BJ (cell line): Measurements from ENCODE around the gene PARD3B. TPM values are rescaled to one million over a fixed set of nuclear protein-coding genes. Genes with fewer than 3 reads are reported as not detected.

Source experiments
- CTCF ChIA-PET: fragments of 350-600 bp; formaldehyde crosslinking; extraction: SDS; loops from one replicate; lab custom pipeline; 2021; ENCODE audit warnings: antibody characterized with exemption, inconsistent platforms; lab: Yijun Ruan, JAX
- POLR2A ChIA-PET: fragments of 300-600 bp; sonication (Branson Sonifier 250); formaldehyde crosslinking; extraction: SDS; loops from one replicate; lab custom pipeline; 2021; ENCODE audit warnings: antibody characterized with exemption; lab: Charles Lee
- DNase-seq: peaks from one replicate; pipeline ENCODE4 v3.0.0-alpha.2; 2011; ENCODE audit warnings: low read depth
- H3K27me3 ChIP-seq: 2 replicates; pipeline ENCODE4 v1.6.0; 2011; ENCODE audit warnings: low read length; ENCODE audit not compliant: control insufficient read depth, insufficient read depth
- H3K36me3 ChIP-seq: 2 replicates; pipeline ENCODE4 v1.5.1; 2011; ENCODE audit warnings: low read length; ENCODE audit not compliant: control insufficient read depth, insufficient read depth
- H3K4me3 ChIP-seq: 2 replicates; pipeline ENCODE4 v1.5.1; 2011; ENCODE audit warnings: low read depth, mild to moderate bottlenecking, control low read depth, low read length
- polyA plus RNA-seq: library from polyadenylated mRNA; depleted of rRNA; stranded (reverse); fragments of >200 nt; gene quantifications from 2 replicates; pipeline ENCODE4 v1.2.3, GENCODE V29; 2011
- TF ChIP-seq, protein P1 (sequence below): IDR thresholded peaks from 2 replicates; pipeline ENCODE4 v1.5.1; 2011; ENCODE audit warnings: low read depth, mild to moderate bottlenecking, control low read depth, inconsistent platforms, low read length, moderate library complexity; ENCODE audit not compliant: insufficient read depth

The PARD3B gene
- polyA plus RNA-seq, 1 experiment, result 7.1 TPM

- CTCF ChIA-PET, result interaction anchor here (1.0 kb wide), 1 partner anchor 9 kb away, joined by 3 read pairs; no protein-coding TSS in a partner anchor
- TF ChIP-seq, protein P1, sequence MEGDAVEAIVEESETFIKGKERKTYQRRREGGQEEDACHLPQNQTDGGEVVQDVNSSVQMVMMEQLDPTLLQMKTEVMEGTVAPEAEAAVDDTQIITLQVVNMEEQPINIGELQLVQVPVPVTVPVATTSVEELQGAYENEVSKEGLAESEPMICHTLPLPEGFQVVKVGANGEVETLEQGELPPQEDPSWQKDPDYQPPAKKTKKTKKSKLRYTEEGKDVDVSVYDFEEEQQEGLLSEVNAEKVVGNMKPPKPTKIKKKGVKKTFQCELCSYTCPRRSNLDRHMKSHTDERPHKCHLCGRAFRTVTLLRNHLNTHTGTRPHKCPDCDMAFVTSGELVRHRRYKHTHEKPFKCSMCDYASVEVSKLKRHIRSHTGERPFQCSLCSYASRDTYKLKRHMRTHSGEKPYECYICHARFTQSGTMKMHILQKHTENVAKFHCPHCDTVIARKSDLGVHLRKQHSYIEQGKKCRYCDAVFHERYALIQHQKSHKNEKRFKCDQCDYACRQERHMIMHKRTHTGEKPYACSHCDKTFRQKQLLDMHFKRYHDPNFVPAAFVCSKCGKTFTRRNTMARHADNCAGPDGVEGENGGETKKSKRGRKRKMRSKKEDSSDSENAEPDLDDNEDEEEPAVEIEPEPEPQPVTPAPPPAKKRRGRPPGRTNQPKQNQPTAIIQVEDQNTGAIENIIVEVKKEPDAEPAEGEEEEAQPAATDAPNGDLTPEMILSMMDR, result no peak
- DNase-seq, result no peak
- H3K36me3 ChIP-seq, result no peaks in the 10 kb centered on the region
- no peaks in the 10 kb centered on the region for H3K27me3 ChIP-seq
- H3K4me3 ChIP-seq, result no peak overlapping the region
- POLR2A ChIA-PET, result no interaction called here
Measured at GRCh38 chr2:205390866-205391265, 845.6 kb downstream of the PARD3B start.

GRCh38 chr2:205401511-205401910, 856.2 kb downstream of the PARD3B start:
- ChIA-PET CTCF (interaction anchor here (1.2 kb wide), 1 partner anchor 14 kb away, joined by 3 read pairs; no protein-coding TSS in a partner anchor), POLR2A (no interaction called here)
- no peaks in the 10 kb centered on the region for H3K36me3 ChIP-seq
- DNase-seq, result no peak
- H3K27me3 ChIP-seq, result no peaks in the 10 kb centered on the region
- H3K4me3 ChIP-seq, result no peak overlapping the region
- TF ChIP-seq, protein P1, result no peak

- ChIA-PET POLR2A (no interaction called here), CTCF (interaction anchor here (1.2 kb wide), 1 partner anchor 14 kb away, joined by 3 read pairs; no protein-coding TSS in a partner anchor)
- Histone ChIP-seq H3K4me3 (no peak overlapping the region), H3K36me3 (no peaks in the 10 kb centered on the region), H3K27me3 (no peaks in the 10 kb centered on the region)
- TF ChIP-seq, protein P1, result no peak
- no peak for DNase-seq
Measured at GRCh38 chr2:205402011-205402410, 856.7 kb downstream of the PARD3B start.

GRCh38 chr2:205403244-205403825, 858.1 kb downstream of the PARD3B start:
- TF ChIP-seq, protein P1, result no peak
- H3K4me3 ChIP-seq, result no peak overlapping the region
- H3K27me3 ChIP-seq, result no peaks in the 10 kb centered on the region
- DNase-seq, result no peak
- CTCF ChIA-PET, result no interaction called here
- no peaks in the 10 kb centered on the region for H3K36me3 ChIP-seq
- POLR2A ChIA-PET, result no interaction called here

DNA sequence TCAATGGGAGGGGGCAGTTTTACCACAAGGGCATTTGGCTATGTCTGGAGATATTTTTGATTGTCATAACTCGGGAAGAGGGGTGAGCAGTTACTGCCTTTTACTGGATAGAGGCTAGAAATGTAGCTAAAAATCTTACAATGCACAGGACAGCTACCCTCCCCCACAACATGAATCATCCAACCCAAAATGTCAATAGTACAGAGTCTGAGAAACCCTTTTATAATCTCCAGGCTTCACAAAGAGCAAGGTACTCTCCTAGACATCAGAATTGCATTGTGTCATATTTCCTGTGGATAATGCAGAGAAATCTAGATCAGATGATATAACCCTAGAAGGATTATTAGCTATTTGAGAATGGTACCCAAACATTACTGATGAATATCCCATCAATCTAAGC, 859.9 kb downstream of the PARD3B start:
- ChIA-PET CTCF (interaction anchor here (0.7 to 1.7 kb wide), 2 partner anchors 167 to 270 kb away, joined by 5 read pairs; no protein-coding TSS in a partner anchor), POLR2A (no interaction called here)
- no peaks in the 10 kb centered on the region for H3K27me3 ChIP-seq
- DNase-seq, result no peak
- TF ChIP-seq, protein P1, result no peak
- H3K4me3 ChIP-seq, result no peak overlapping the region
- no peaks in the 10 kb centered on the region for H3K36me3 ChIP-seq
